ENCODE measurements around the gene FRMD4A. TPM values are rescaled to one million over a fixed set of nuclear protein-coding genes. Genes with fewer than 3 reads are reported as not detected.

FRMD4A gene
- total and polyA plus RNA-seq, 8 donors, result 6.9 to 25.3 (median 11.3) TPM

DNA sequence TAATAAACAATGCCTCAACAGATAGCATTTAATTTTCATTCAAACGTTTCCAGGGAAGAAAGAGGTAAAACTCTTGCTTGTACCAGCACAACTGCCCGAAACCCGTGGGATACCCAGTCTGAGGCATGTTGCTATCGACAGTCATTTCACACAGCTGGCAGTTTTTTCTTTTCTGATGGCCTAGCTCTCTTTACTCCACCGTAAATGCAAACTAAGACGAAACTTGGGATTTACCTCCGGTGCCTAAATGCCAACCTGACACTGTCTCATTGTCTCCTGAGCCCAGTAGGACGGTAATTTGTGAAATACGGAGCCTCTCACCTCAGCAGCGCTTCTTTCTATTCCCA lies 600.4 kb downstream of the FRMD4A start:
- Histone ChIP-seq H3K27ac (no peak overlapping the region), H3K27me3 (no peaks in the 10 kb centered on the region), H3K36me3 (peaks cover 0 to 17% (median 7%) of the 10 kb centered on the region in 4 donors), H3K9me3 (no peaks in the 10 kb centered on the region), H3K4me3 (no peak overlapping the region), H3K4me1 (no peaks in the 10 kb centered on the region)
- TF ChIP-seq, protein P1, sequence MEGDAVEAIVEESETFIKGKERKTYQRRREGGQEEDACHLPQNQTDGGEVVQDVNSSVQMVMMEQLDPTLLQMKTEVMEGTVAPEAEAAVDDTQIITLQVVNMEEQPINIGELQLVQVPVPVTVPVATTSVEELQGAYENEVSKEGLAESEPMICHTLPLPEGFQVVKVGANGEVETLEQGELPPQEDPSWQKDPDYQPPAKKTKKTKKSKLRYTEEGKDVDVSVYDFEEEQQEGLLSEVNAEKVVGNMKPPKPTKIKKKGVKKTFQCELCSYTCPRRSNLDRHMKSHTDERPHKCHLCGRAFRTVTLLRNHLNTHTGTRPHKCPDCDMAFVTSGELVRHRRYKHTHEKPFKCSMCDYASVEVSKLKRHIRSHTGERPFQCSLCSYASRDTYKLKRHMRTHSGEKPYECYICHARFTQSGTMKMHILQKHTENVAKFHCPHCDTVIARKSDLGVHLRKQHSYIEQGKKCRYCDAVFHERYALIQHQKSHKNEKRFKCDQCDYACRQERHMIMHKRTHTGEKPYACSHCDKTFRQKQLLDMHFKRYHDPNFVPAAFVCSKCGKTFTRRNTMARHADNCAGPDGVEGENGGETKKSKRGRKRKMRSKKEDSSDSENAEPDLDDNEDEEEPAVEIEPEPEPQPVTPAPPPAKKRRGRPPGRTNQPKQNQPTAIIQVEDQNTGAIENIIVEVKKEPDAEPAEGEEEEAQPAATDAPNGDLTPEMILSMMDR (IDR thresholded peaks at IDR 0.05), result no peak
- TF ChIP-seq EP300 (IDR thresholded peaks at IDR 0.05), result no peak
- no peak for TF ChIP-seq POLR2A (IDR thresholded peaks at IDR 0.05)
- no peak for TF ChIP-seq POLR2AphosphoS5 (IDR thresholded peaks at IDR 0.05)
- DNase-seq, result no peak
- intact Hi-C loops (cut with DNase I; ENCODE audit: low total_unique reads), result no loop called here
- WGBS, 5 donors, result 80 to 82% (median 80%) methylated on average over 10 of the region's 10 CpGs

- WGBS, 5 donors, result 75 to 85% (median 81%) methylated on average over 11 of the region's 11 CpGs
- no peaks in the 10 kb centered on the region for H3K9me3 ChIP-seq
- no peaks in the 10 kb centered on the region for H3K4me1 ChIP-seq
- no peaks in the 10 kb centered on the region for H3K27me3 ChIP-seq
- no peak overlapping the region for H3K27ac ChIP-seq
- no peak overlapping the region for H3K4me3 ChIP-seq
- no peak for DNase-seq
- intact Hi-C loops (cut with DNase I; ENCODE audit: low total_unique reads), result no loop called here
- TF ChIP-seq, protein P1 (IDR thresholded peaks at IDR 0.05), result no peak
- no peak for TF ChIP-seq EP300 (IDR thresholded peaks at IDR 0.05)
- TF ChIP-seq POLR2AphosphoS5 (IDR thresholded peaks at IDR 0.05), result no peak
- no peak for TF ChIP-seq POLR2A (IDR thresholded peaks at IDR 0.05)
- H3K36me3 ChIP-seq, result peaks cover 0 to 17% (median 7%) of the 10 kb centered on the region in 4 donors
These were observed 601.0 kb downstream of the FRMD4A start for GRCh38 chr10:13729586-13730305.

DNA sequence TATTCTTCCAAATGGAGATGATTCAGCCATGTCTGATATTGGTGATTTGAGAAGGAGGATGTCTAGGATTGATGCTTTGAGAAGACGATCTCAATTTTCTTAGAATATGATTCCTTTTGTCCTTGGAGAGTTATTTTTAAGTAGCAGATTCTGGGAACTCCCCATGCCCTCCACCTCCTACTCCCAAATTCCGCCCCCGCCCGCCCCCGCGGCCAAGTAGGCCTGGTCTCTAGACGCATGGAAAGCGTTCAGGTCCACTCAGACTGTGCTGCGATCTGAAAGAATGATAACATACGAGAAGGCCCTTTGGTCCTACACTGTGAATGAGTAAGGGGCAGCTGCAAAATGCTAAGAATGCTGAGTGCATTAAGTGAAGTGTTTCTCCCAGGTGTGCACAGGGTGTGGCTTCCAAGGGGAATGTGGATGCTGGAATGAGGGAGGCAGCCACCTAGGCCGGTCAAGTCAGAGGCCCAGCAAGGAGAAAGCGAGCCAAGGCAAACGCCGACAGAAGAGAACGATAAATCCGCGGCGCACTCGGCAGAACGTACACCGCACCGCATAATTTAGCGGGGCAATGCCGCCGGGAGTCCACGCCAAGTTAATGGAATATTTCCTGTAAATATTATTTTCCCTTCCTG lies 601.7 kb downstream of the FRMD4A start:
- DNase-seq, result no peak
- intact Hi-C loops (cut with DNase I; ENCODE audit: low total_unique reads), result no loop called here
- no peaks in the 10 kb centered on the region for H3K27me3 ChIP-seq
- TF ChIP-seq POLR2AphosphoS5 (IDR thresholded peaks at IDR 0.05), result no peak
- no peak for TF ChIP-seq POLR2A (IDR thresholded peaks at IDR 0.05)
- TF ChIP-seq EP300 (IDR thresholded peaks at IDR 0.05), result no peak
- TF ChIP-seq, protein P1 (IDR thresholded peaks at IDR 0.05), result no peak
- H3K4me1 ChIP-seq, result no peaks in the 10 kb centered on the region
- 85 to 94% (median 92%) methylated on average over 26 of the region's 26 CpGs for WGBS, 5 donors
- no peak overlapping the region for H3K4me3 ChIP-seq
- peaks cover 0 to 17% (median 7%) of the 10 kb centered on the region in 4 donors for H3K36me3 ChIP-seq
- H3K27ac ChIP-seq, result no peak overlapping the region
- H3K9me3 ChIP-seq, result no peaks in the 10 kb centered on the region

DNA sequence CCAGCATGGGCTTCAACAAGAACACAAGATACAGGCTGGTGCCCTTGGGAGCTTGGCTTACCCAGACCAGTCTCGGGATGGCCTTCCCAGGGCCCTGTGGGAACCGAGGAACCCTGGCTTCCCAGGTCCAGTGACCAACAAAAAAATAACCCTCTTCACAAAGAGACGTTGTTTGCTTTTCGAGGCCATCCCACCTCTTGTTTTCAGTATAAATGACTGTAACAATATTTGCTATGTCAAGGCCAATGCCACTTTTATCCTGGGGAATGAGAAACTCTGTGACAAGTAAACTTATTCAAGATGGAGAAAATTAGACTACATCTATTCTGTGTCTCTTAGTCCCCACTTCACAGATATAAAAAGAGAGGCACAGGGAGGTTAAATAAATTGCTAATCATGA lies 605.1 kb downstream of the FRMD4A start:
- WGBS, 5 donors, result 77 to 88% (median 80%) methylated on average over 4 of the region's 4 CpGs
- Histone ChIP-seq H3K4me1 (no peaks in the 10 kb centered on the region), H3K27ac (no peak overlapping the region), H3K9me3 (no peaks in the 10 kb centered on the region), H3K36me3 (peaks cover 0 to 8% (median 0%) of the 10 kb centered on the region in 4 donors), H3K4me3 (no peak overlapping the region), H3K27me3 (no peaks in the 10 kb centered on the region)
- intact Hi-C loops (cut with DNase I; ENCODE audit: low total_unique reads), result no loop called here
- DNase-seq, result no peak
- no peak for TF ChIP-seq EP300 (IDR thresholded peaks at IDR 0.05)
- TF ChIP-seq, protein P1 (IDR thresholded peaks at IDR 0.05), result no peak
- TF ChIP-seq POLR2AphosphoS5 (IDR thresholded peaks at IDR 0.05), result no peak
- TF ChIP-seq POLR2A (IDR thresholded peaks at IDR 0.05), result no peak

All from stomach (tissue), 9 donors.